ENCODE data around the gene PCDH17. TPM values are rescaled to one million over a fixed set of nuclear protein-coding genes. Genes with fewer than 3 reads are reported as not detected.

Gene PCDH17
- total and polyA plus RNA-seq, 2 of the 4 experiments (the other 2 are of a cell fraction) = under 0.01 TPM; not detected in 1

GRCh38 chr13:57595775-57596174 is 35.8 kb upstream of the PCDH17 start:
- Histone ChIP-seq H2BK120ac (ENCODE audit: low read depth, low read length) (no peak overlapping the region), H4K20me1 (ENCODE audit: insufficient read depth, low read length) (no peaks in the 10 kb centered on the region), H3K27ac (ENCODE audit: insufficient read depth, low read length) (no peak overlapping the region), H4K91ac (ENCODE audit: insufficient read depth, low read depth, low read length) (no peak overlapping the region), H2AK5ac (ENCODE audit: low read depth, low read length) (no peak overlapping the region), H3K79me1 (ENCODE audit: low read depth in 1 of 2, low read length in 2 of 2) (no peaks in the 10 kb centered on the region), H3K4me1 (ENCODE audit: control insufficient read depth, insufficient read depth, low read length) (no peaks in the 10 kb centered on the region), H3K4me2 (ENCODE audit: low read depth, low read length) (no peak overlapping the region), H3K18ac (ENCODE audit: low read depth, low read length) (no peak overlapping the region), H2BK15ac (ENCODE audit: low read depth, low read length) (no peak overlapping the region), H4K8ac (ENCODE audit: low read depth in 2 of 2, low read length in 2 of 2) (no peak overlapping the region), H3K4me3 (ENCODE audit: insufficient read depth, low read depth, low read length) (no peak overlapping the region), H3K4ac (ENCODE audit: low read depth, low read length) (no peak overlapping the region), H2AK9ac (replicated peaks; ENCODE audit: low read depth, low read length, poor library complexity) (no peak overlapping the region), H2BK5ac (ENCODE audit: low read depth, low read length, poor library complexity, severe bottlenecking) (no peak overlapping the region), H3K36me3 (ENCODE audit: control insufficient read depth, insufficient read depth, low read length) (no peaks in the 10 kb centered on the region), H3K27me3 (ENCODE audit: control insufficient read depth, insufficient read depth, low read length) (no peaks in the 10 kb centered on the region), H2AFZ (replicated peaks; ENCODE audit: low read length, poor library complexity) (no peak overlapping the region), H3K9me3 (ENCODE audit: control insufficient read depth, insufficient read depth, low read length) (no peaks in the 10 kb centered on the region), H3K14ac (replicated peaks; ENCODE audit: low read depth, low read length) (no peak overlapping the region), H3K56ac (ENCODE audit: extremely low read depth, insufficient read depth, low read length) (no peak overlapping the region), H3K9ac (ENCODE audit: low read depth, low read length) (no peak overlapping the region), H3K23ac (ENCODE audit: low read depth, low read length) (no peak overlapping the region), H4K5ac (ENCODE audit: low read depth, low read length) (no peak overlapping the region), H2BK20ac (ENCODE audit: low read depth, low read length) (no peak overlapping the region), H3K9me1 (ENCODE audit: insufficient read depth, low read length) (no peaks in the 10 kb centered on the region)
- no CpG with 5 or more reads among the region's 1 CpG for WGBS, 2 experiments (ENCODE audit: extremely low coverage in 2 of 2, insufficient read length in 1 of 2)
- in situ Hi-C loops (cut with MboI; ENCODE audit: low sequenced_read_pairs) (no loop called here), intact Hi-C loops (cut with micrococcal nuclease) (no loop called here), dilution Hi-C loops (cut with HindIII; ENCODE audit: low sequenced_read_pairs, unreplicated experiment) (no loop called here)
- BruUV-seq (replicated peaks) = no TSS peak
- CTCF ChIA-PET = no interaction called here
- ATAC-seq (ENCODE audit: low read depth) (no peak), DNase-seq (no peak)
- TF ChIP-seq MAFK (IDR thresholded peaks at IDR 0.05; ENCODE audit: low read depth, low read length) (peak; percentile 71), USF2 (IDR thresholded peaks at IDR 0.05; ENCODE audit: low read depth, low read length) (no peak)
- POLR2A ChIA-PET (ENCODE audit: unreplicated experiment) = no interaction called here
